OCI-LY1 (cell line): ENCODE measurements around the gene PVALEF.

Source experiments
- H2AFZ ChIP-seq: fragments of 200-600 bp; sonication (generic), shearing (Covaris generic); 2 replicates; pipeline ENCODE4 v1.6.0; 2014; ENCODE audit warnings: antibody characterized with exemption, mild to moderate bottlenecking, low read length
- H3F3A ChIP-seq: fragments of 200-600 bp; sonication (generic), shearing (Covaris generic); 2 replicates; pipeline ENCODE4 v1.6.0; 2014; ENCODE audit warnings: mild to moderate bottlenecking, antibody characterized with exemption, low read length, moderate library complexity; ENCODE audit not compliant: insufficient read depth
- H3K27ac ChIP-seq: fragments of 200-600 bp; sonication (generic); 2 replicates; pipeline ENCODE4 v1.5.1; 2014; ENCODE audit warnings: low read length, mixed run types, mild to moderate bottlenecking, low read depth; ENCODE audit not compliant: poor library complexity, severe bottlenecking
- H3K27me3 ChIP-seq: fragments of 200-600 bp; sonication (generic); 2 replicates; pipeline ENCODE4 v1.6.0; 2014; ENCODE audit warnings: antibody characterized with exemption, mild to moderate bottlenecking, low read length, moderate library complexity; ENCODE audit not compliant: insufficient read depth
- H3K36me3 ChIP-seq: fragments of 200-600 bp; sonication (generic); 2 replicates; pipeline ENCODE4 v1.6.1; 2014; ENCODE audit warnings: mild to moderate bottlenecking, antibody characterized with exemption, low read length, moderate library complexity, mixed read lengths; ENCODE audit not compliant: insufficient read depth
- H3K4me1 ChIP-seq: fragments of 200-600 bp; sonication (generic); 2 replicates; pipeline ENCODE4 v1.5.1; 2014; ENCODE audit warnings: mild to moderate bottlenecking, low read length, moderate library complexity; ENCODE audit not compliant: insufficient read depth, severe bottlenecking
- H3K4me2 ChIP-seq: fragments of 200-600 bp; sonication (generic), shearing (Covaris generic); 2 replicates; pipeline ENCODE4 v1.6.1; 2014; ENCODE audit warnings: low read length
- H3K4me3 ChIP-seq: fragments of 200-600 bp; sonication (generic); 2 replicates; pipeline ENCODE4 v1.5.1; 2014; ENCODE audit warnings: low read length, low read depth, mild to moderate bottlenecking, mixed read lengths; ENCODE audit not compliant: poor library complexity, severe bottlenecking
- H3K79me2 ChIP-seq: fragments of 200-600 bp; shearing (Covaris generic); 2 replicates; pipeline ENCODE4 v1.6.1; 2016; ENCODE audit warnings: mixed run types, low read length, mixed read lengths; ENCODE audit not compliant: insufficient read depth
- H3K9ac ChIP-seq: fragments of 200-600 bp; sonication (generic), shearing (Covaris generic); 2 replicates; pipeline ENCODE4 v1.6.1; 2014; ENCODE audit warnings: mild to moderate bottlenecking, low read length, mixed read lengths
- H3K9me2 ChIP-seq: fragments of 200-600 bp; sonication (generic), shearing (Covaris generic); 2 replicates; pipeline ENCODE4 v1.6.1; 2014; ENCODE audit warnings: low read depth, mild to moderate bottlenecking, low read length, mixed read lengths
- H3K9me3 ChIP-seq: fragments of 200-600 bp; shearing (Covaris generic); 2 replicates; pipeline ENCODE4 v1.6.1; 2014; ENCODE audit warnings: low read length, mixed read lengths
- H4K20me1 ChIP-seq: fragments of 200-600 bp; sonication (generic), shearing (Covaris generic); 2 replicates; pipeline ENCODE4 v1.6.0; 2016; ENCODE audit warnings: mild to moderate bottlenecking, low read length; ENCODE audit not compliant: insufficient read depth
- EZH2 ChIP-seq: fragments of 200-600 bp; sonication (generic), shearing (Covaris generic); IDR thresholded peaks from 2 replicates; pipeline ENCODE4 v1.8.0; 2017; ENCODE audit warnings: borderline replicate concordance, mixed run types, mild to moderate bottlenecking, antibody characterized with exemption, low read length, moderate library complexity, mixed read lengths
- TF ChIP-seq, protein P1 (sequence below): fragments of 200-600 bp; sonication (generic), shearing (Covaris generic); IDR thresholded peaks from 2 replicates; pipeline ENCODE4 v1.5.1; 2017; ENCODE audit warnings: mild to moderate bottlenecking, antibody characterized with exemption, low read length, moderate library complexity, mixed read lengths

The PVALEF gene

DNA sequence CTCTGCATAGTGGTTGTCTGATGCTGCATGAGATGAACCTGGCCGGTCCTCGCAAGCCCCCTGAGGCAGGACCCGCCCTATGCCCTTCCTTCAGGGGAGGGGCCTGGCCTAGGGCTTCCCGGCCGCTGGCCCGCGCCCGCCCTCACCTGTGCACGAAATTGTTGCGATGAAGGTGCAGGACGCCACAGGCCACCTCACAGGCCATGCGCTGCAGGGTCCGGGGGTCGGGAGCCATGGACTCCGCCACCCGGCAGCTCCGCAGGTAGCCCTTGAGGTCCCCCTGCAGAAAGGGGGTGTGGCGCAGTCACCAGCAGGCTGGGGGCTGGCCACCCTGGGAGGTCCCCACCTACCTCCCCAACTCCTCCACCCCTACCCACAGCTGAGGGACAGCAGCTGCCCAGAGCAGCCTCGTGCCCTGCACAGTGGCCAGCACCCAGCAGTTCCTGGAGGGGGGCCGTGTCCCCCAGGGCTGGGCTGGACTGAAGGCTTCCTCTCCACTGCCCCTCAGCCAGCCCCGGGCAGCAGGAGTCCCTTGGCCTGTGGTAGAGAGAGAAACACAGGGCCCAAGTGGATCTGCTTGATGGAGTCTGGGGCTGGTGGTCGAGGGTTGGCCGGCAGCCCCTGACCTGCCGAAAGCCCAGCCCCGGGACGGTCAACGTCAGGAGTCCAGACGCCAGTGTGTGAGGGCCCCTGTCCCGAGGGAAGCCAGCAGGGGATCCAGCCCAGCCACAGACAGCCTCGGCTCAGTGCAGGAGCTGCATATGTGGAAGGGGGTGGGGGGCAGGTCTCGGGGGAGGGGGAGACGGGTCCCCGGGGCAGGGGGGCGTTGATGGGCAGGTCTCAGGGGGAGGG, 38.8 kb upstream of the PVALEF start:
- no peak overlapping the region for H3K4me3 ChIP-seq
- TF ChIP-seq, protein P1, sequence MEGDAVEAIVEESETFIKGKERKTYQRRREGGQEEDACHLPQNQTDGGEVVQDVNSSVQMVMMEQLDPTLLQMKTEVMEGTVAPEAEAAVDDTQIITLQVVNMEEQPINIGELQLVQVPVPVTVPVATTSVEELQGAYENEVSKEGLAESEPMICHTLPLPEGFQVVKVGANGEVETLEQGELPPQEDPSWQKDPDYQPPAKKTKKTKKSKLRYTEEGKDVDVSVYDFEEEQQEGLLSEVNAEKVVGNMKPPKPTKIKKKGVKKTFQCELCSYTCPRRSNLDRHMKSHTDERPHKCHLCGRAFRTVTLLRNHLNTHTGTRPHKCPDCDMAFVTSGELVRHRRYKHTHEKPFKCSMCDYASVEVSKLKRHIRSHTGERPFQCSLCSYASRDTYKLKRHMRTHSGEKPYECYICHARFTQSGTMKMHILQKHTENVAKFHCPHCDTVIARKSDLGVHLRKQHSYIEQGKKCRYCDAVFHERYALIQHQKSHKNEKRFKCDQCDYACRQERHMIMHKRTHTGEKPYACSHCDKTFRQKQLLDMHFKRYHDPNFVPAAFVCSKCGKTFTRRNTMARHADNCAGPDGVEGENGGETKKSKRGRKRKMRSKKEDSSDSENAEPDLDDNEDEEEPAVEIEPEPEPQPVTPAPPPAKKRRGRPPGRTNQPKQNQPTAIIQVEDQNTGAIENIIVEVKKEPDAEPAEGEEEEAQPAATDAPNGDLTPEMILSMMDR = no peak
- no peak for TF ChIP-seq EZH2
- no peaks in the 10 kb centered on the region for H3K9me2 ChIP-seq
- no peak overlapping the region for H3K9ac ChIP-seq
- no peaks in the 10 kb centered on the region for H3K79me2 ChIP-seq
- no peaks in the 10 kb centered on the region for H3K4me1 ChIP-seq
- H3K27me3 ChIP-seq = no peaks in the 10 kb centered on the region
- H3K27ac ChIP-seq = no peak overlapping the region
- no peaks in the 10 kb centered on the region for H4K20me1 ChIP-seq
- H3K9me3 ChIP-seq = no peaks in the 10 kb centered on the region
- H3K4me2 ChIP-seq = no peak overlapping the region
- no peak overlapping the region for H2AFZ ChIP-seq
- no peaks in the 10 kb centered on the region for H3K36me3 ChIP-seq
- H3F3A ChIP-seq = no peaks in the 10 kb centered on the region

GRCh38 chr17:81127133-81127455, 38.2 kb upstream of the PVALEF start:
- no peak overlapping the region for H3K27ac ChIP-seq
- H3K9me3 ChIP-seq = no peaks in the 10 kb centered on the region
- TF ChIP-seq, protein P1 = no peak
- no peak for TF ChIP-seq EZH2

DNA sequence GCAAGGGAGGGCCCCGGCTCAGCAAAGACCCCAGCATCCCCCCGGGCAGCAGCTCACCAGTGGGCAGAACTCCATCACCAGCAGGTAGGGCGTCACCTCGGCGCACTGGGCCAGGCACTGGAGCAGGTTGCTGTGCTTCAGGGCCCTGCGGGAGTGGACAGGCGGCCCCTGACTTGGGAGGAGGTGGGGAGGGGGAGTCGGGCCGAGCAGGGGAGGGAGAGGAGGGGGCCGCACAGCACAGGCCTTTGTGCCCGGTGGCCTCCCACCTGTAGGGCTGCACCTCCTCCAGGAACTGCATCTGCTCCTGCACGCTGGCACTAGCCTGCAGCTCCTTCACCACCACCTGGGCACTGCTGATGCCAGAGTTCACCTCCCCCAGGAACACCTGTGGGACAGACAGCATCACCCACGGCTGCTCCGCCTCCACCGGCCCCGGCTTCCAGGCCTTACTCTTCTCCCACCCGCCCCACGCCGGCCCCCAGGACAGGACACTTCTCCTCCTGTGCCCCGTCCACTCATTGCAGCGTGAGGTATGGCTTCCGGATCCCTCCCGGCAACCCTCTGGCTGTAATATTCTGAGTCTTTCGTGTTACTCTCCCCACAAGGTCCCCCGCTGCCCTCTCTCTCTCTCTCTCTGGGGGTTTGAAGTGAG, 37.7 kb upstream of the PVALEF start:
- H3K9me2 ChIP-seq = no peaks in the 10 kb centered on the region
- no peaks in the 10 kb centered on the region for H3F3A ChIP-seq
- no peaks in the 10 kb centered on the region for H4K20me1 ChIP-seq
- no peak overlapping the region for H3K27ac ChIP-seq
- H3K4me3 ChIP-seq = no peak overlapping the region
- no peaks in the 10 kb centered on the region for H3K36me3 ChIP-seq
- no peaks in the 10 kb centered on the region for H3K79me2 ChIP-seq
- no peak overlapping the region for H3K9ac ChIP-seq
- TF ChIP-seq, protein P1 = no peak
- no peak for TF ChIP-seq EZH2
- no peaks in the 10 kb centered on the region for H3K27me3 ChIP-seq
- H3K4me1 ChIP-seq = no peaks in the 10 kb centered on the region
- no peak overlapping the region for H2AFZ ChIP-seq
- H3K4me2 ChIP-seq = no peak overlapping the region
- H3K9me3 ChIP-seq = no peaks in the 10 kb centered on the region

More at GRCh38 chr17:81127133-81127455, 38.2 kb upstream of the PVALEF start:
- no peaks in the 10 kb centered on the region for H3K79me2 ChIP-seq
- no peaks in the 10 kb centered on the region for H4K20me1 ChIP-seq
- H3F3A ChIP-seq = no peaks in the 10 kb centered on the region
- no peak overlapping the region for H3K4me3 ChIP-seq
- no peaks in the 10 kb centered on the region for H3K36me3 ChIP-seq
- no peaks in the 10 kb centered on the region for H3K9me2 ChIP-seq
- no peaks in the 10 kb centered on the region for H3K27me3 ChIP-seq
- H3K9ac ChIP-seq = no peak overlapping the region
- H2AFZ ChIP-seq = no peak overlapping the region
- H3K4me1 ChIP-seq = no peaks in the 10 kb centered on the region
- H3K4me2 ChIP-seq = no peak overlapping the region
